ENCODE results near the gene FOS. TPM values are rescaled to one million over a fixed set of nuclear protein-coding genes. Genes with fewer than 3 reads are reported as not detected.
"Not testable (repeated sequence)": the region's sequence is repeated elsewhere in the genome, so short reads cannot be mapped to it uniquely, and the experiment has no call there.

FOS gene
- total and polyA plus RNA-seq, 12 donors = 47.9 to 393 (median 118) TPM

GRCh38 chr14:75306927-75307699 lies 28.5 kb downstream of the FOS start:
- no peaks in the 10 kb centered on the region for H3K27me3 ChIP-seq
- intact Hi-C loops (cut with DNase I) = loop anchor here (5.0 kb wide), 2 partner anchors 120 to 180 kb away; partner anchors contain the start of gene JDP2 (in 1 of the 2)
- DNase-seq = peak in 1 of 7 donors; percentile 16
- WGBS, 4 donors = 68 to 71% (median 69%) methylated on average over 9 of the region's 9 CpGs
- TF ChIP-seq CTCF (IDR thresholded peaks at IDR 0.05) (peak in 2 of 6 experiments; percentile 13 to 20), POLR2A (IDR thresholded peaks at IDR 0.05) (no peak)
- H3K27ac ChIP-seq = no peak overlapping the region
- H3K4me1 ChIP-seq (replicated peaks in 1 of 2) = peaks cover 0 to 10% of the 10 kb centered on the region in 2 donors
- no peaks in the 10 kb centered on the region for H3K36me3 ChIP-seq (replicated peaks in 1 of 2)
- no peak overlapping the region for H3K4me3 ChIP-seq
- H3K9me3 ChIP-seq (replicated peaks in 1 of 3) = no peaks in the 10 kb centered on the region

DNA sequence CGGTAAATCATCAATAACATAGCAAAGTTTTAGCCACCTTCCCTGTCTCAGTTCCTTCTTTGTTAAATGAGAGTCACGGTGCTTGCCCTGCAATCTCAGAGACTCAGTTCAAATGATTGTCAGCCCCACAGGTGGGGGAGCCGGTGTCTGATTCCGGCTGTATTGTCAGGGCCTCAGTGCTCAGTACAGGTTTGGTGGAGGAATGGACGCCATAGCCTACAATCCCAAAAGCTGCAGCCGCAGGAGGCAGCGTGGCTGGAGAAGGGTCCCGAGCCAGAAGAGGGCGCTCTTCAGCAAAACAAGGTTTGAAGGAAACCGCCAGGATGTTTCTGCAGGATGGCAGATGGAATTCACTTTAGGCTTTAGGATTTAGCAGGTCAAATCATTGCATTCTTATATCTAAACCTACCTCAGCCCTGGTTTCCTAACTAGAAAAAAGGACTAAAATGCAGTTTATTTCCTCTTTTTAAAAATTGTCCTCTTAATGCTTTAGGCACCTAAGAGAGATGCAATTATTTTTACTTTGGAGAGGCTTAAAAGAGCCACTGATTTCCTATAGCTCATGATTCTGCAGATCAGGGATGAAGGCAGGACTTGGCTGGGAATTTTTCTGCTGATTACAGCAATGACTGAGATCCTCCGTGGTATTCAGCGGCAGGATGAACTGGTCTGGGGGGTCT lies 29.2 kb downstream of the FOS start:
- Histone ChIP-seq H3K9me3 (replicated peaks in 1 of 3) (no peaks in the 10 kb centered on the region), H3K4me3 (no peak overlapping the region), H3K27ac (no peak overlapping the region), H3K36me3 (replicated peaks in 1 of 2) (no peaks in the 10 kb centered on the region), H3K4me1 (replicated peaks in 1 of 2) (peaks cover 0 to 10% of the 10 kb centered on the region in 2 donors), H3K27me3 (no peaks in the 10 kb centered on the region)
- intact Hi-C loops (cut with DNase I) = loop anchor here (5.0 kb wide), 2 partner anchors 119 to 179 kb away; partner anchors contain the start of gene JDP2 (in 1 of the 2)
- peak; percentile 79 to 95 (median 89) for DNase-seq
- 15 to 34% (median 17%) methylated on average over 6 to 12 of the region's 12 CpGs for WGBS, 4 donors
- TF ChIP-seq POLR2A (IDR thresholded peaks at IDR 0.05) = no peak
- peak; percentile 81 to 94 (median 91) for TF ChIP-seq CTCF (IDR thresholded peaks at IDR 0.05)

DNA sequence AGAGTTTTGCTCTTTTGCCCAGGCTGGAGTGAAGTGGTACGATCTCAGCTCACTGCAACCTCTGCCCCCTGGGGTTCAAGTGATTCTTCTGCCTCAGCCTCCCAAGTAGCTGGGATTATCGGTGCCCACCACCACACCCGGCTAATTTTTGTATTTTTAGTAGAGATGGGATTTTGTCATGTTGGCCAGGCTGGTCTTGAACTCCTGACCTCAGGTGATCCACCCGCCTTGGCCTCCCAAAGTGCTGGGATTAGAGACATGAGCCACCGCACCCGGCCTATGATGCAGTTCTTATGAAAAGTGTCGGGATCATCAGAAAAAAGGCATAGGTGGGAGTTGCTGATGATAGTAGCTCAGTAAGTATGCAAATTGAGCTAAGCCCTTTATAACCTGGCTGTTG lies 30.4 kb downstream of the FOS start:
- peak in 1 of 7 donors; percentile 10 for DNase-seq

GRCh38 chr14:75309561-75309960 lies 30.9 kb downstream of the FOS start:
- not testable (repeated sequence) for H3K36me3 ChIP-seq (replicated peaks in 1 of 2); H3K4me3 ChIP-seq; H3K27me3 ChIP-seq; H3K9me3 ChIP-seq (replicated peaks in 1 of 3)
- Histone ChIP-seq H3K27ac (peak overlapping the region in 1 of 5 donors; percentile 72), H3K4me1 (replicated peaks in 1 of 2) (peaks cover 0 to 10% of the 10 kb centered on the region in 2 donors)
- peak in 1 of 7 donors; percentile 5 for DNase-seq
- WGBS, 4 donors = 89 to 94% (median 90%) methylated on average over 14 of the region's 14 CpGs
- intact Hi-C loops (cut with DNase I) = loop anchor here (5.0 kb wide), 2 partner anchors 118 to 178 kb away; partner anchors contain the start of gene JDP2 (in 1 of the 2)

More for the DNA sequence above, 30.4 kb downstream of the FOS start:
- not testable (repeated sequence) for H3K27me3 ChIP-seq; H3K4me3 ChIP-seq; H3K27ac ChIP-seq; H3K9me3 ChIP-seq (replicated peaks in 1 of 3); H3K36me3 ChIP-seq (replicated peaks in 1 of 2)
- intact Hi-C loops (cut with DNase I) = loop anchor here (5.0 kb wide), 2 partner anchors 118 to 178 kb away; partner anchors contain the start of gene JDP2 (in 1 of the 2)
- H3K4me1 ChIP-seq (replicated peaks in 1 of 2) = peaks cover 0 to 10% of the 10 kb centered on the region in 2 donors
- WGBS, 4 donors = 87 to 96% (median 94%) methylated on average over 7 of the region's 7 CpGs
